DND-41 (cell line): ENCODE data around the gene GRIK3.

Experiments used
- CTCF ChIP-seq: IDR thresholded peaks from 2 replicates; pipeline ENCODE4 v1.5.1; 2012; ENCODE audit warnings: borderline replicate concordance, low read length, moderate library complexity, mild to moderate bottlenecking; ENCODE audit not compliant: poor library complexity, severe bottlenecking; ENCODE audit errors: extremely low read depth
- EZH2 ChIP-seq: IDR thresholded peaks from 3 replicates; pipeline ENCODE4 v1.6.1; 2012; ENCODE audit warnings: borderline replicate concordance, low read depth, mild to moderate bottlenecking, moderate library complexity, low read length, inconsistent platforms; ENCODE audit not compliant: severe bottlenecking

- no peak for TF ChIP-seq CTCF
- TF ChIP-seq EZH2 = no peak
Observed at GRCh38 chr1:37059346-37059745, 25.0 kb upstream of the GRIK3 start.
